Activated naive CD4-positive, alpha-beta T cell (primary cell): ENCODE measurements around the gene TNFSF10.
"Not testable (repeated sequence)": the region's sequence is repeated elsewhere in the genome, so short reads cannot be mapped to it uniquely, and the experiment has no call there.

Source experiments
- DNase-seq, 4 experiments: peaks; one replicate each; lab custom pipeline; 2025; lab: John Stamatoyannopoulos, UW

Gene TNFSF10

DNA sequence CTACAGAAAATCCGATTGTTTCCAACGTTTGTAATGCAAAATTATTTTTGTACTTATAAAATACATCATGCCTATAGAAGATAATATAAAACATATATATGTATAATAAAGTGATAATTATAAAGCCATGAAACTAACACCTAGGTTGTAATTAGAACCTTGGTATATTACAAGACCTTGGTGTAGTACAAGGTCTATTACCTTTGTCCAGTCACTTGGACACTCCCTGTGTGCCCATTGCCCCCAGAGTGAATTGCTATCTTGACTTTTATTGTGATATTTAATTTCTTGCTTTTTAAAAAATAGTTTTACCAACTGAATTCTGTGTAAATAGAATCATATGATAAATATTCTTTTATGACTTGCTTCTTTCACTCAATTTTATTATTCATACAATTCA, 20.7 kb upstream of the TNFSF10 start:
- no peak for DNase-seq

DNA sequence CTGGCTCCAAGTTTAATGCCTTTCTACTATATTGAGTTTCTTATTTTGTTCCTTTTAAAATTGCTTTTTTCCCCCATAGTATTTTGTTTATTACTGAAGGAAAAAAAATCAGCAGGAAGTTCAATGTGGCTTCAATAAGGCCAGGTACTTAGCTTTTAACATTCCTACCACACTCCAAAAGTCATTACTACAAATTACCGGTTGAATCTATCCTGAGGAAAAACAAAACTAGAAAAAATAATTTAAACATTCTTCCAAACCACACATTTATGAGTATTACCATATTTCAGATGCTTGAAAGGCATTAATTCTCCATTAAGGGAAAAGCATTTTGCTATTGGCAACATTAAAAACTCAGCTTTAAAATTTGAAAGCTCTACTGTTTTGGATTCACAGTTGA, 20.2 kb upstream of the TNFSF10 start:
- DNase-seq, result no peak

DNA sequence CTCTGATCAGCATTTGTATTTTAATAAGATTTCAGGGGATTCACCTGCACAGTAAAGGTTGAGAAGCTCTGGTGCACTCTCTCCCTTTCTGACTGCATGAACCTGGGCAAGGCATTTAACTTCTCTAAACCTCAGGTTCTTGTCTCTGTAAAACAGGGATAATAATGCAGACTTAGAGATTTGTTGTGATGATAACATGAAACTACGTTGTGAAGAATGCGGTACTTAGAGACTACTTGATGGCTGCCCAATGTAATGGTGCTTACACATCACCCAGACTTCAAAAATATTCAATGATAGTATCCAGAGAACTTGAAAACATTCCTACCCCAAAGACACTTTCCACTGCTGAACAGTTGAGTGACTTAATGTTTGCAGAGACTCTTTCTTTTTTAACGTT, 19.8 kb upstream of the TNFSF10 start:
- DNase-seq, result no peak

DNA sequence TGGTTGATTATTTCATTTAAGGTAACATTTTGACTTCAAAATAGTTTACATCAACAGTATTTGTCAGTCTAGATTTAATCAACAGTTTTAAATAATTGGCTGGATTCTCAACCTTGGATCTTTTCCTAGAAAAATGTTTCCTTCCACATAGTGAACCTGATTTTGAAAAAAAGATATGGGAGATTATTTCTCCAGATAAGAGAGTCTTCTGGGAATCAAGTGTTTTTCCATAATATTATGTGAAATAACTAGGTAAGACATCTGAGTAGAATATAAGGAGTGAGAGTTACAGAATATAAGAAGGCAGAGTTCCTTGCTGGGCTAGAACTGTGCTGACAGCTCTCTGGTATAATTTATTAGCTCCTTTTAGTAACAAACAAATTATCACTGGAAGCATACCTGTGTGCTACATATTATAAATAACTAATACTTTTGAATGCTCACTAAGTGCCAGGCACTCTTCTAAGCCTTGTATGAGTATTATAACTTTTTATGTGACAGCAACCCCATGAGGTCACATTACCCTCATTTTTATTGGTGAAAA, 18.8 kb upstream of the TNFSF10 start:
- no peak for DNase-seq

DNA sequence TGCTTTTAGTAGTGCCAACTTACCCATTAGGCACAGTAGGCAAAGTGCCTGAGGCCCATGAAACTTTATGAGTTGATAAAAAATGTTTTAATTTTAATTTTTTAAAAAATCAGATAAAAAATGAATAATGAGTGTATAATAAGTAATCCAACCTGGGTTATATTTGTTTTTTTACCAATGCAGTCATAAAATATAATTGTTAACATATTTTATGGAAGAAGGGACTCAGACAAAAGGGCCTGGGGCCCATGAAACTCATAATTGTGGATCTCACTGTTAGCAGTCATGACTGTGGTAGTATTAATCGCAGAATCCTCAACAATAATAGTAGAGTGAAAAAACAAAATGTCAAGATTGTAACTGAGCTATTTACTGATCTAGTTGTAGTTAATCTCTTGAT, 16.8 kb upstream of the TNFSF10 start:
- no peak for DNase-seq

DNA sequence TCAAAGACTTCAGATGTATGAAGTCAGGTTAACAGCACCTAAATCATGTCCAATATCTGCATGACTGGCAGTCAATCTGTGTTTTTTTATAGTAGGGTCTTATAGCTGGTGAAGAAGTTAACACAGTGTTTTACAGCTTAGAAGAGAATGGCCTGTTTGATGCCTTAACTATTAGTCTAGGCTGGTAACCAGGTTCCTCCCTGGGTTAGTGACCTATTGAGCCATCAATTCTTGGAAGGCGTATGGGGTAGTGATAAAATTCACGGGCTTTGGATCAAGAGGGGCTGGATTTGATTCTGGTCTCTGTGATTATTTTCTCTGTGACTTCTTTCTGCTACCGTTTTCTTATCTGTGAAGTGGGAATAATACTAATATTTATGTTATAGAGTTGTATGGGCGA, 16.0 kb upstream of the TNFSF10 start:
- DNase-seq, result no peak

DNA sequence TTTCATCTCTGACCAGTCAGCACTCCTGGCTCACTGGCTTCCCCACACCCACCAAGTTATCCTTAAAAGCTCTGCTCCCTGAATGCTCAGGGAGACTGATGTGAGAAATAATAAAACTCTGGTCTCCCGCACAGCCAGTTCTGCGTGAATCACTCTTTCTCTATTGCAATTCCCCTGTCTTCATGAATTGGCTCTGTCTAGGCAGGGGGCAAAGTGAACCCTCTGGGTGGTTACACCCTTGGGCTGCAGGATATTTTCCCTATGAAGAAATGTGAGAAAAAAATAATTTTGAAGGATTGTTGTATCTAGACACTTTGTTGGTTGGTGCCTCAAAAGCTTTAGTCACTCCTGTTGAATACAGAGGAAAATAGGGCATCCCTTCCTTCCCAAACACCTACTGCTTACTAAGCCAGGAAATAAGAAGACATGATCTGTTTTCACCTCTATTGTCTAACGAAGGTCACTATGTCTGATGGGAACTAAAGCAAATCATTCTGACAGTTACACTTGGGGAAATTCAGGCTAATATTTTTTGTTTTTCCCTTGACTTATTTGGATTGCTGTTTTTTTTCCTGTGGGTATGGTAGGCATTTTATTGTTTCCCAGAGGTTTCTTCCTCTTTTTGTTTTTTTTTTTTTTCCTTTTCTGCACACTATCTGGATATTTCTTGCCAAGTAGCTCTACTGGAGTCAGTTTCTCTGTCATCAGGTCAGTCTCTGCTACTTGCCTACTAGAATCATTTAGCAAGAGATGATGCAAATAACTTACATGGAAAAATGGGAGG, 15.3 kb upstream of the TNFSF10 start:
- DNase-seq, result no peak

DNA sequence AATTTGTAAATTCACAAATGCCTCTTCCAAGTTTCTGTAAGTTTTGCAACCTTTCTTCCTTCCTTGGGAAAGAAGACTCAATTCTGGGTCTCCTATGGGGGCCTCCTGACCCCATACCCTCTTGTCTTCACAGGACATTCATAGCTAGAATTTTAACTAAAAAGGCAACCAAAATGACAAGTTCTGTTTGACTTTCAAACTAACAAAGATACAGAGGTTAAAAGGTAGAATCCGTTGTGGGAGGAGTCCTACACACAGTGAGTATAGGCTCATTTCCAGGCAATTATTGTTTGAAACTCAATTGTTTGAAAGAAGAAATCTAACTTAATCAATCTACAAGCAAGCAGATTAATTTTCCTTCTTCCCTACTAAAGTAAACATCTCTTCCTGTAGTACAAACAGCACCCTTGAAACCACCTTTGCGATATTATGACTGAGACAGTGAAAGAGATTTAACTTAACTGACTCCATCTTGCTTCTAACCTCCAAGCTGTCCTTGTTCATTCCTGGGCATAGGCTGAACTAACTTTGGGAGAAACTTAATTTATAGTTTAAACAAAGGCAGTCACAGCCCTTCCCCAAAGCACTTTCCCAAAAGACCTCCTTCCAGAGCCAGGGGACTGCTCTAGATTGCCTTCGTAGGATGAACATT, 14.4 kb upstream of the TNFSF10 start:
- no peak for DNase-seq

DNA sequence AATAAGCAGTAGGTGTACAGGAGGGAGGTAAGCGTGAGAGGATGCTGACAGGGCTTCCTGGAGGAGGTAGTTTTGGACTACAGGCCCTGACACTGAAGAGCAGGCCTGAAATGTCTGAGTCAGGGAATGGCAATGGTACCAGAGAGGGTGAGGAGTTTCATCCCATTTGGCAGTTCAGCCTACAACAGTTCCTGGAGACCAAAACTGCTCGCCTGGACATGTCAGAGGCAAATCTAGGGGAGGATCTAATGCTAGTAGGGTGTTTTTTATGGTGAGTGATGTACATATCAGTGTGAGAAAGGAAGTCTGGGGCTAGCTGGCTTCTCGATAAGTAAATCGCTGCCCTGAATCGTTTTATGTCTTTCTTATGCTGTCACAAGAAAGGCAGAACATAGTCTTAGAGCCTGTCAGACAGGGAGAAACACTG, 13.8 kb upstream of the TNFSF10 start:
- no peak for DNase-seq

DNA sequence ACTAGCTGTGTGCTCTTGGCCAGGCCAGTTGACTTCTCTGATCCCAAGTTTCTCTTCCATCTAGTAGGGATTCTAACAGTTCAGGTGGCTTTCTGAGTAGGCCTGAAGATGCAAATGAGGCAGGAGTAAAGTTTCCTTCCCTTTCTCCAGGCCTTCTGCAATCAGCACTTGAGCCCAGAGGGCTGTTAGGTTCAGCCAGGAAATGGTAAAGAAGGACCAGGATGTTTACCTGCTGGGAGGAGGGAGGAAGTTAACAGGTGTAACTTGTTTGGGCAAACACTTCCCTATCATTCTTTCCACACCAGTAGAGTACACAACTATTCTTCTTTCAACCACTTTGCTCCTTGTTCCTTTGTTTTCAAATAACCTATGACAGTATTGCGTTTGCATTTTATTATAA, 13.3 kb upstream of the TNFSF10 start:
- DNase-seq, result no peak

DNA sequence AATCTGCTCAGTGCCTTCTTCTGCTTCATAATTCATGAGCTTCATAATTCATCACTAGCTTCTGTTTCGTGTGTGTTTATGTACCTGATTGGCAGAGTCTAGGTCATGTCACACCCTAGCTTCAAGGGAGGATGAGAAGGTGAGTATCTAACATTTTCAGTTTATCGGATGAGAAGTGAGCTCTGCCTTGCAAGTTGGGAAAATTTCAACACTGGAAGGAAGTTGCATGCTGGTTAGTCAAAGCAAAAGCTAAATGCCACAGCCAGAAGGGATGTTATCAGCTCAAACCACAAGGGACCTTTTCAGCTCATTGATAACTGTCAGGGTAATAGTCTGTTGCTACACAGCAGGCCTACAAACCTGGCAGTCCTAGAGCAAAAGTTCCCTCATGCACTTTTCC, 7.3 kb upstream of the TNFSF10 start:
- no peak for DNase-seq

DNA sequence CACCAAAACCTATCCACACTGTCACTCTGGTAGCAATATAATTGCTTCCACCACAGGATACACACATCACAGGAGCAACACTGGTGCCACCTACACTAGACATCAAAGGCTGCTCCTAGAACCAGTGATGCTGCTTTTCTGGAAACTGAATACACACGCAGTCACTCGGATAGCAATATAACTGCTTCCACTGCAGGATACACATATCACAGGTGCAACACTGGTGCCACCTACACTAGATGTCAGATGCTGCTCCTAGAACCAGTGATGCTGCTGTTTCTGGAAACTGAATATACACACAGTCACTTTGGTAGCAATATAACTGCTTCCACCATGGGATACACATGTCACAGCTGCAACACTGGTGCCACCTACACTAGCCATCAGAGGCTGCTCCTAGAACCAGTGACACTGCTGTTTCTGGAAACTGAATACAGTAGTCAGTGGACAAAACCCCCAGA, 6.9 kb upstream of the TNFSF10 start:
- DNase-seq, result no peak

DNA sequence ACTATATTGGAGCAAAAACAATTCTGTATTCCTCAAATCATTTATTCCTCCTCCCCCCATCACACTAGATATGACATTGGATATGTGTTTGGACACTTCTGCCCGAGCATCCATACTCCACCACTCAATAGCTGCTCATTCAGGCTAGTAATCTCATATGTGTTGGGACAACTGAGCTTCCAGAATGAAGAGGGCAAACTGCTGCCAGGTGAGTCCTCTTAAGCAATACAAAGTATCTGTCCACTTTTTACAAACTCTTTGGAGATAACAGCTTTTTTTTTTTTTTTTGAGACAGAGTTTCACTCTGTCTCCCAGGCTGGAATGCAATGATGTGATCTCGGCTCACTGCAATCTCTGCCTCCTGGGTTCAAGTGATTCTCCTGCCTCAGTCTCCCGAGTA, 5.4 kb upstream of the TNFSF10 start:
- no peak for DNase-seq

DNA sequence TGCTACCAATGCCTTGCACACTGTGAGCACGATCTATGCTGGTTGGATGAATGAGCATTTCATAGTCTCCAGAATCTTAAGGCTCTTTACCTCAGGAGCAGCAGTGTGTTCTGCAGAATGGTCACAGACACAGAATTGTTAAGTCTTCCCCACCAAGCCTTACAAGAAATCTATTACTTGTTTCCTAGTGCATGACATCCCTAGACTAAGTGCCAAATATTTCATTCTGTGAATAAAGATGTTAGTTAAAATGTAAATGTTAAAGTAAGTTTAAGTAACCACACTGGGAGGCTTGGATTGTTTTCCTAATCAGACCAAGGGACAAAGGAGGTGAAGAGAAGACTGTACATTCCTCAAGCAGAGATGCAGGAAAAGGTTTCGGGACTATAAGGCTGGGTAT, 4.1 kb upstream of the TNFSF10 start:
- DNase-seq, result no peak

DNA sequence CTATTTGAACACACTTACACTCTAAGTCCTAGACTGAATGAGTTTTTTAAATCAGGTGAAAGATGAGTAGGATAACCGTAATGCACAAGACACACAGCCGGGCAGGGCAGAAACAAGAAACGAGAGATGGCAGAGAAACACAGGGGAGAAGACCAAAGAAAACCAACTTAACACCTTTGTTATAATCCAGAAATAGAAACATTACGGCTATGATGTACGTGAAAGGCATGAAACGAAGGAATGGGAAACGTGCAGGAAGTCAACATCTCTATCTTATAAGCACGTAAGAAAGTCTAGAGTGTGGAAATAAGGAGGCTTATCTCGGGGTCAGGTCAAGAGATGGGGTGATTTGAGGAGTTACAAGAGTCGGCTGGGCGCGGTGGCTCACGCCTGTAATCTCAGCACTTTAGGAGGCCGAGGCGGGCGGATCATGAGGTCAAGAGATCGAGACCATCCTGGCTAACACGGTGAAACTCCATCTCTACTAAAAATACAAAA, 1.9 kb upstream of the TNFSF10 start:
- DNase-seq, result no peak

DNA sequence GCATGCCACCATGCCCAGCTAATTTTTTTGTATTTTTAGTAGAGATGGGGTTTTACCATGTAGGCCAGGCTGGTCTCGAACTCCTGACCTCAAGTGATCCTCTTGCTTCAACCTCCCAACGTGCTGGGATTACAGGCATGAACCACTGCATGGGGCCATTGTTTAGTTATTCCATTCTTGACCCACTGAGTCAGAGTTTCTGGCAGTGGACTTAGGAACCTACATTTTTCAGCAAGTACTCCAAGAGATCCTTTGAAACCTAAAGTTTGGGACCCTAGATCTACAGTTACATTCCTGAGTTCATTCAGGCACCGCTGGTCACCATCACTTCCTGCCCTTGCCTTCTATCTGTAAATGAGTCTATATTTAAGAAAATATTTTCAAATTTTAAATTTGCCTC, 1.4 kb upstream of the TNFSF10 start:
- no peak for DNase-seq

DNA sequence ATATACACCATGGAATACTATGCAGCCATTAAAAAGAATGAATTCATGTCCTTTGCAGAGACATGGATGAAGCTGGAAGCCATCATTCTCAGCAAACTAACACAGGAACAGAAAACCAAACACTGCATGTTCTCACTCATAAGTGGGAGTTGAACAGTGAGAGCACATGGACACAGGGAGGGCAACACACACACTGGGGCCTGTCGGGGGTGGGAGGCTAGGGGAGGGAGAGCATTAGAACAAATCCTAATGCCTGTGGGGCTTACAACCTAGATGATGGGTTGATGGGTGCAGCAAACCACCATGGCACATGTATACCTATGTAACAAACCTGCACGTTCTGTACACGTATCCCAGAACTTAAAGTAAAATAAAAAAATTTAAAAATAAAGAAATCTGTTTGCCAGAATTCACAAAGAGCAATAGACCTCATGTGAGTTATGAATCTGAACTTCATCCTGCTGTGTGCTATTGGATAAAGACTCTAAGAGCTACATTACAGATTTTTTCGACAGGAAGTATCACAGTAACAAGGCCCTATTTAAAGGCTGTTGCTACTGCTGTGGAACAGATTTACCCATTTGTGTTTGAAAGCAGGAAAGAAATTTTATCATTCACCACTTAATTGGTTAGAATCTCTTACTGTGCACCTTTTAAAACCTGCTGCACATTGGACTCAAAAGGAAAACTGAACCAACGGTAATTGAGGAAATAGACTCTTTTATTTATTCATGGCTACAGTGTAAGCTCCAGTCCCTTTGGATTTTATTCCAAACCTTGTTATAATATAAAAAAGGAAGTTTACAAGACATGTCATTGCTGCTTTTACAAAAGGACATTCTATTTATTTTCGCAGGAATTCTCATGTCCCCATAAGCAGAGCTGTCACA, 1.1 kb downstream of the TNFSF10 start:
- DNase-seq, result not testable (repeated sequence)

DNA sequence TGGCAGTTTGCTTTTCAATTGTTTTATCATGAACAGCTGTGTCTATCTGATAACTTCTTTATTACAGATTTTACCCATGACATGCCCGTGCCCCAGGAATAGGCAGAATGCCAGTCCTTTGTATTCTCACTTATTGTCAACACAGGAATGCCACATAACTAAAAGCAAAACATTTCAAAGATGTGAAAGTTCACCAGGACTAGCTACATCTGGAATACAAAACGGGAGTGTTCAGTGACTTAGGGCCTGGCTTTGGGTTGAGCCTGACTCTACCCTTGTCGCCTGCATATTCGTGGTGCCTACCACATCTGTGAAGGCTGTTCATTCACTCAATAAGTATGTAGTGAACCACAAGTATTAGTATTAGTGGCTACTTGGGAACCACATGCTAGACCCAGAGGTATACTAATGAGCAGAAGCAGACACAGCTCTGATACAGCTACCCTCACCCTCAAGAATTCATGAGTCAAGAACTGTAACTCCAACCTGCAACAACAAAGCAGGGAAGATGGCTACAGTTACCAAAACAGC, 2.9 kb downstream of the TNFSF10 start:
- no peak for DNase-seq

DNA sequence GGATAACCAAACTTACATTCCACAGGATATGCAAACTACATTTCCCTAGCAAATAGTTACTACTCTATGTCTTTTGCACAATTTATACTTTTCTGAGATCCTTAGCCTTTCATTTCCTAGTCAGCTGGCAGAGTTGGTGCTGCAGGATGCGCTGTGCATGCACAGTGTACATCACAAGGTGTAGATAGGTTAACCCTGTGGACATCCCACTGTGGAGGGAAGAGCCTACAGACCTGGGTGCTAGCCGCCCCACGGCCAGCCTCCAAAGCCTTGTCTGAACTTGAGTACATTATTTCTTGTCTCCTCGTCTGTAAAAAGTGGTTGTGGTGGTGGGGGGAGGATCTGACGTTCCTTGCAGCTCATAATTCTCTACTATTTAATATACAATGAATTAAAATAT, 3.5 kb downstream of the TNFSF10 start:
- DNase-seq, result no peak

DNA sequence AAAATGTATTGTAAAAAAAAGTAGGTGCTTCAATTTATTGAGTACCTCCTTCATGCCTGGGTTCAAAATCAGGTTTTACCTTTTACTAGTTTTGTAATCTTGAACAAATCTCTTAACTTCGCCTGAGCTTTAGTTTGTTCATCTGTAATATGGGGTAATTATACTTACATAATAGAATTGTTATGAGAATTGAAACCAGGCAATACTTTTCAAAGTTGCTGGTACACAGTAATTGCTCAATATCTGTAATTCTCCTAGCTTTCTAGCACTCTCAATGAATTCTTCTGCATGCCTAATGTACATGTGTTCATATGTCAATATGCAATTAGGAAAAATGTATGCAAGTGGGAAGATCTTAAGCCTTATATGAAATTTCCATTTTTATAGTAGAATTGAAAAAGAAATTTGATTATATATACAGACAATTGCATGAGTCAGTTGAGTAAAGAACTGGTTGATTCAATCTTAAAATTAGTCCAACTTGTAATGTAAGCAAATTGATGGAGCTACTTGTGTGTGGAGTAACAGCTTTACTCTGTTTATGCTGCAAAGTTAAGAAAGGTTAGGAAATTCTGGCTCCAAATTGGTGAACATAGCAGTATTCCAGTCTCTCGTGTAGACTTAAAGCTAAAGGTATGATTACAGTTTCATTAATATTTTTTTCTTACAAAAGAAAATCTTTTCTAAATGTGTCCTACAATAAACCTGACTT, 4.1 kb downstream of the TNFSF10 start:
- DNase-seq, result no peak

DNA sequence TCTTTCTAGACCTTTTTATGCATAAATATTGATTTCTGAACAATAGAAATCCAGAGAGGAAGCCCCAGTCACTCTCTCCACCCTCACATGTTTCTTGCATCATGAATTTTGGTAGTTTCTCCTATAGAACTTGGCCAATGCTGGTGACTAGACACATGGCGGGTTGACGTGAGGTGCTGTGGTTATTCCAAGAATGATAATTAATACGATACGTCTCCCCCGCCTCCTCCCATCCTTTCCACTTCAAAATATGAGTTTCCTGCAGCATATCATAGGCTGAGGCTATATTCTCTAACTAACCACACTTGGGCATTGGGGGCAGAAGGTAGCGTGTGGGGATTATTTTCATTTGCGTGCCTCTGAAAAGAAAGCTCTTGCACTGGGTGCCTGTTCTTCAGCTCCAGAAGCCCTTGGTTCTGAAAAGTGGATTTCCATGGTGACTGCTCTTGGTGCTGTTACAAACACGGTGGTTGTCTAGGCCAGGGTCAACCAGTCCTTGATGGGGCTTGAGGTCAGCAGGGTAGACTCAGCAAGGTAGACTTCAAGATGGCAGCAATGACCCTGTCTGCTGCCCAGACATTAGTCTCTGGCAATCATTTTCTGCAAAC, 5.3 kb downstream of the TNFSF10 start:
- no peak for DNase-seq
